OCI-LY7 (cell line): ENCODE data around the gene CIITA. TPM values are rescaled to one million over a fixed set of nuclear protein-coding genes. Genes with fewer than 3 reads are reported as not detected.

ENCODE experiments used
- BruUV-seq: library from RNA; stranded (reverse); fragments of 400-500 nt; replicated peaks from 2 replicates; lab custom pipeline; 2021; lab: Mats Ljungman, UMichigan
- CTCF ChIA-PET: fragments of 300-600 bp; sonication (Branson Sonifier 250); formaldehyde crosslinking; loops from one replicate; lab custom pipeline; 2022; ENCODE audit warnings: antibody characterized with exemption; ENCODE audit not compliant: unreplicated experiment; lab: Charles Lee
- POLR2A ChIA-PET: fragments of 300-600 bp; sonication (Branson Sonifier 250); formaldehyde crosslinking; loops from one replicate; lab custom pipeline; 2022; ENCODE audit warnings: antibody characterized with exemption; lab: Charles Lee
- DNase-seq: peaks from one replicate; pipeline ENCODE4 v3.0.0-alpha.2; 2015; ENCODE audit warnings: low spot score
- H2AFZ ChIP-seq: fragments of 200-600 bp; sonication (generic), shearing (Covaris generic); 2 replicates; pipeline ENCODE4 v1.6.1; 2014; ENCODE audit warnings: mild to moderate bottlenecking, antibody characterized with exemption, low read length, moderate library complexity
- H3K27ac ChIP-seq: fragments of 200-600 bp; sonication (generic); 2 replicates; pipeline ENCODE4 v1.5.1; 2014; ENCODE audit warnings: mixed run types, low read depth, mild to moderate bottlenecking, moderate library complexity, low read length, inconsistent platforms; ENCODE audit not compliant: poor library complexity, severe bottlenecking
- H3K36me3 ChIP-seq: fragments of 200-600 bp; sonication (generic); 2 replicates; pipeline ENCODE4 v1.6.1; 2014; ENCODE audit warnings: mild to moderate bottlenecking, antibody characterized with exemption, low read length, moderate library complexity, mixed read lengths; ENCODE audit not compliant: insufficient read depth
- H3K4me1 ChIP-seq: fragments of 200-600 bp; sonication (generic); 2 replicates; pipeline ENCODE4 v1.5.1; 2014; ENCODE audit warnings: mild to moderate bottlenecking, low read length; ENCODE audit not compliant: insufficient read depth, poor library complexity, severe bottlenecking
- H3K4me2 ChIP-seq: fragments of 200-600 bp; sonication (generic); 2 replicates; pipeline ENCODE4 v1.6.1; 2014; ENCODE audit warnings: mild to moderate bottlenecking, low read length
- H3K4me3 ChIP-seq: fragments of 200-600 bp; sonication (generic); 2 replicates; pipeline ENCODE4 v1.5.1; 2014; ENCODE audit warnings: mild to moderate bottlenecking, low read depth, low read length; ENCODE audit not compliant: poor library complexity, severe bottlenecking
- H3K79me2 ChIP-seq: fragments of 200-600 bp; sonication (generic); 2 replicates; pipeline ENCODE4 v1.6.1; 2016; ENCODE audit warnings: low read depth, mild to moderate bottlenecking, low read length, moderate library complexity, mixed read lengths; ENCODE audit not compliant: insufficient read depth
- H3K9me2 ChIP-seq: fragments of 200-600 bp; sonication (generic); 2 replicates; pipeline ENCODE4 v1.6.1; 2016; ENCODE audit warnings: mild to moderate bottlenecking, low read length, mixed read lengths; ENCODE audit not compliant: insufficient read depth
- H3K9me3 ChIP-seq: fragments of 200-600 bp; sonication (generic); 2 replicates; pipeline ENCODE4 v1.6.1; 2014; ENCODE audit warnings: mild to moderate bottlenecking, mixed run types, low read length, mixed read lengths
- H4K20me1 ChIP-seq: fragments of 200-600 bp; sonication (generic); 2 replicates; pipeline ENCODE4 v1.6.1; 2014; ENCODE audit warnings: mild to moderate bottlenecking, antibody characterized with exemption, low read length, moderate library complexity, mixed read lengths; ENCODE audit not compliant: insufficient read depth
- EZH2phosphoT487 ChIP-seq: fragments of 200-600 bp; sonication (generic); IDR thresholded peaks from 2 replicates; pipeline ENCODE4 v1.6.1; 2018; ENCODE audit warnings: low read depth, borderline replicate concordance, mild to moderate bottlenecking, mixed run types, antibody characterized with exemption, low read length, moderate library complexity, mixed read lengths
- intact Hi-C: fragments of 100-400 bp; cut with micrococcal nuclease; formaldehyde crosslinking; loops from one replicate; pipeline ENCODE4 v1.10.0; 2022; ENCODE audit not compliant: unreplicated experiment
- total RNA-seq, 2 experiments: library from RNA; depleted of rRNA in 1 of 2; stranded (reverse); fragments of >200 nt in 1 of 2; shearing (Covaris generic) in 1 of 2; gene quantifications; 2 replicates each; pipeline ENCODE4 v1.2.3, GENCODE V29; 2014 to 2022
- TF ChIP-seq, protein P1 (sequence below): fragments of 200-600 bp; sonication (generic); conservative IDR thresholded peaks from 2 replicates; pipeline ENCODE4 v1.5.1; 2014; ENCODE audit warnings: mild to moderate bottlenecking, antibody characterized with exemption, low read length, moderate library complexity, mixed read lengths

CIITA gene
- total RNA-seq, 2 experiments from 2014 or later, result 68.7 to 101 TPM

DNA sequence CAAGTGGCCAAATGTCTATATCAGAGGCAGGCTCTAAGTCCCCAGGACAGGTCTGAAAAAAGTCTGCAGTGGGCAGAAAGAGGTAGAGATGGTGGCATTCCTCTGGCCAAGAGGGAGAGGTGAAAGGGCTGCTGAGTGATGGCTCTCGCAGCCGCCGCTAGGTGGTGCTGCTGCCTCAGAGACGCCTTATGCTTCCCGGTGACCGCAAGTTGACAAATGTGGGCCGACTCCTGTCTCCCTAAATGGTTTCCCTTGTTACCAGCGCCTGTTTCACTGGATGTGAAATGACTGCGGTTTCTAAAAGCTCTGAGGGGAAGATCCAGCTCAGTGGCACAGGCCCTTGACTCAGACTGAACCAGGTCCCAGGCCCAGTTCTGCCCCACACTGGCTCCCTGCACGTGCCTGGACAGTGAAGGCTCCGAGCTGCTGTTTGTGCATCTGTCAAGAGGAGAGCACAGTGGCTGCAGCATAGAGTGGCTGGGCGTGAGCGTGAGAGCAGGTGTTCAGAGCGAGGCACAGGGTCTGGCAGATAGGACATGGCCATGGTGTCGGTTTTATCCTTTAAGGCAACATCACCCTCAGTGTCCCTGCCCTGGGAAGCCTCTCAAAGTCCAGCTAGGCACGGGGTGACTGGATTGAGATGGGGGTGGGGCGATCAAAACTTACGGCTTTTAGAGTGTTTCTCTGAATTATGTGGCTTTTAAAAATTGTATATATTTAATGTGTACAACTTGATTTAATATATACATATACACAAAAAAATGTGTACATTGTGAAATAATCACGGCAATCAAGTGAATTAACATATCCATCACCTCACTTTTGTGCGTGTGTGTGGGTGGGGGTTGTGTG, 87.3 kb downstream of the CIITA start:
- no peak overlapping the region for H3K4me3 ChIP-seq
- no peaks in the 10 kb centered on the region for H3K9me3 ChIP-seq
- peaks cover 17% of the 10 kb centered on the region for H3K4me1 ChIP-seq
- no peaks in the 10 kb centered on the region for H3K79me2 ChIP-seq
- no peaks in the 10 kb centered on the region for H4K20me1 ChIP-seq
- peaks cover 71% of the 10 kb centered on the region for H3K36me3 ChIP-seq
- TF ChIP-seq EZH2phosphoT487, result no peak
- TF ChIP-seq, protein P1, sequence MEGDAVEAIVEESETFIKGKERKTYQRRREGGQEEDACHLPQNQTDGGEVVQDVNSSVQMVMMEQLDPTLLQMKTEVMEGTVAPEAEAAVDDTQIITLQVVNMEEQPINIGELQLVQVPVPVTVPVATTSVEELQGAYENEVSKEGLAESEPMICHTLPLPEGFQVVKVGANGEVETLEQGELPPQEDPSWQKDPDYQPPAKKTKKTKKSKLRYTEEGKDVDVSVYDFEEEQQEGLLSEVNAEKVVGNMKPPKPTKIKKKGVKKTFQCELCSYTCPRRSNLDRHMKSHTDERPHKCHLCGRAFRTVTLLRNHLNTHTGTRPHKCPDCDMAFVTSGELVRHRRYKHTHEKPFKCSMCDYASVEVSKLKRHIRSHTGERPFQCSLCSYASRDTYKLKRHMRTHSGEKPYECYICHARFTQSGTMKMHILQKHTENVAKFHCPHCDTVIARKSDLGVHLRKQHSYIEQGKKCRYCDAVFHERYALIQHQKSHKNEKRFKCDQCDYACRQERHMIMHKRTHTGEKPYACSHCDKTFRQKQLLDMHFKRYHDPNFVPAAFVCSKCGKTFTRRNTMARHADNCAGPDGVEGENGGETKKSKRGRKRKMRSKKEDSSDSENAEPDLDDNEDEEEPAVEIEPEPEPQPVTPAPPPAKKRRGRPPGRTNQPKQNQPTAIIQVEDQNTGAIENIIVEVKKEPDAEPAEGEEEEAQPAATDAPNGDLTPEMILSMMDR, result peak; percentile 95
- H2AFZ ChIP-seq, result no peak overlapping the region; the same call in 1 of the 2 replicates
- ChIA-PET POLR2A (interaction anchor here (0.6 to 1.2 kb wide), 2 partner anchors 291 to 354 kb away, joined by 3 read pairs; no protein-coding TSS in a partner anchor), CTCF (interaction anchor here (1.0 kb wide), 1 partner anchor 19 kb away, joined by 3 read pairs; no protein-coding TSS in a partner anchor)
- peak; percentile 77 for DNase-seq
- peak overlapping the region; percentile 36; the same call in 1 of the 2 replicates for H3K4me2 ChIP-seq
- no peak overlapping the region for H3K27ac ChIP-seq
- intact Hi-C loops, result loop anchor here (1.0 kb wide), 1 partner anchor 290 kb away; no protein-coding TSS in a partner anchor
- H3K9me2 ChIP-seq, result no peaks in the 10 kb centered on the region
- no TSS peak for BruUV-seq

DNA sequence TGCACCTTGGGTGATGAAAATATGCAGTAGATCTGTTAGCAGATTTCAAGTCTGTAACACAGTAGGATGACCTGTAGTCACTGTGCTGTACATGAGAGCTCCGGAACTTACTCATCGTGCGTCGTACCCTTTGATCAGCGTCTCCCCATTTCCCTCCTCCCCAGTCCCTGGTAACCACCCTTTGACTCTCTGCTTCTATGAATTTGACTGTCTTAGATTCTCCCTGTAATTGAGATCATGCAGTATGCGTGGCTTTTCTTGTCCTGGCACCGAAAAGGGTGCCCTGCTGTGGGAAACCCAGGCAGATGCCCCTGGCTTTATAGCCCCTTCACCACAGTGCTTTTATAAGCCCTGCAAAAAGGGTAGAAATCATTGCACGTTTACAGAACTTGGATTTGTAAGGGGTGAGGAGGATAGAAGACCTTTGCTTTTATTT, 87.9 kb downstream of the CIITA start:
- Histone ChIP-seq H3K36me3 (peaks cover 75% of the 10 kb centered on the region), H3K4me3 (no peak overlapping the region), H4K20me1 (no peaks in the 10 kb centered on the region), H2AFZ (no peak overlapping the region), H3K27ac (no peak overlapping the region), H3K4me2 (no peak overlapping the region), H3K4me1 (peaks cover 17% of the 10 kb centered on the region), H3K9me3 (no peaks in the 10 kb centered on the region), H3K9me2 (no peaks in the 10 kb centered on the region), H3K79me2 (no peaks in the 10 kb centered on the region)
- intact Hi-C loops, result loop anchor here (1.0 kb wide), 1 partner anchor 289 kb away; no protein-coding TSS in a partner anchor
- no peak for DNase-seq
- BruUV-seq, result no TSS peak
- POLR2A ChIA-PET, result no interaction called here
- CTCF ChIA-PET, result interaction anchor here (0.8 kb wide), 1 partner anchor 14 kb away, joined by 3 read pairs; no protein-coding TSS in a partner anchor
- TF ChIP-seq, protein P1, result no peak
